ENCODE measurements around the gene FDX2.
"Not testable (repeated sequence)": the region's sequence is repeated elsewhere in the genome, so short reads cannot be mapped to it uniquely, and the experiment has no call there.

Gene FDX2

DNA sequence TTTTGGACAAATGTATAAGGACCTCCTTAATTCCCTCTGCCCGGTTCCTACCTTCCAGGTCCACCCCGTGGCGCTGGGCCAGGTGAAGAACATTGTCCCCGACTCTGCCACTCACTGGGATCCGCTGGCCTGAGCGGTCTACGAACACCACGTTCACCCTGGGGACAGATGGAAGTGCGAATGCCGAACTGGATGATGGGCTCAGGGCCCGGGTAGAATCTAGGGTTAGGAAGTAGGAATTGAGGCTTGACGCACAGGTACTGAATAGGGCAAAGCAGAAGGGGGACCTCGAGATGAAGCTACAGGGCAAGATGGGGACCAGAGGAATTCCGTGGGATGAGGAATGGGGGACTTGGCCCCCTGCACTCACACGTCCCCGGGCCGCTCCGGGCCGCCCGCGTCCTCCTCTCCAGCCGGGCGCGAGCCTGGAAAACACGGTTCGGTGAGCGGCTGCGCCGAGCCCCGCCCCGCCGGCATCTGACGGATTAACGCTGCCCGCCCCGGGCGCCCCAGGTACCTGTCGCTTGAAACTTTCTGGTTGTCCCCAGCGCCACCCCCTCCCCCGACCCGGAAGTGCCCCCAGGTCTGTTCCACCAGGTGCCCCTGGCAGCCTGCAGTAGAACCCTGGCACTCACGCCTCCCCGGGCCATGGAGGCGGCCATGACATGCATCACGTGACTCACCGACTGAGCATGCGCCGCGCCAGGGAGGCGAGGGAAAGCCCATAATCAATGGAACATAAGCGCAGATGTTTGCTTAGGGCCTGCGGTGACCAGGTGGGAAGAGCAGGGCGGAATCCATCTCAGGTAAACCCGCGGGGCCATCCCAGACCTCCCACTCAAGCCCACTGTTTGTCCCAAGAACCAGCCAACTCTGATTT is at the start of gene FDX2:
FDX2 (minus strand) TSS at position 681 of the 880 bp plus-strand sequence; CDS start at position 662, 19 bp downstream.
- peak; percentile 93 for DNase-seq

DNA sequence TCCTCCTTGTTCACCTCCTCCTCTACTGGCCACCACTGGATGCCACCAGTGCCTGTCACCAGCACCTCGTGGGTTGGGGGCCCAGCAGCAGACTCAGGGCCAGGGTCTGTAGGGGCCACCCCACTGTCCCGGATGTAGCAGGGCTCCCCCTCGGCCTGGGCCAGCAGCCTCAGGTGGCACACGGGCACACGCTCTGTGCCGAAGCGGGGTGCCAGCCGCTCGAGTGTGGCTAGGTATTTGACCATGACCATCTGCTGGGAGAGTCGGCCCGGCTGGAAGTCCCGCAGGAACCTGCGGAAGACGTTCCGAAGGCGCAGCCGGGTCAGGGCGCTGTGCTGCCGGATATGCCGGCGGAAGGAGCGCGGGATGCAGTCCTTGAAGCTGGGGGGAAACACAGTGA is 49.7 kb upstream of the FDX2 start:
- no peak for DNase-seq

- no peak for DNase-seq
Observed at GRCh38 chr19:10364644-10365043, 48.8 kb upstream of the FDX2 start.

GRCh38 chr19:10363789-10364281 is 48.0 kb upstream of the FDX2 start:
- DNase-seq, result no peak

- no peak for DNase-seq
Observed at GRCh38 chr19:10362259-10362658, 46.4 kb upstream of the FDX2 start.

GRCh38 chr19:10361569-10362011 is 45.8 kb upstream of the FDX2 start:
- no peak for DNase-seq

- DNase-seq, result no peak
Observed at GRCh38 chr19:10356431-10356830, 40.6 kb upstream of the FDX2 start.

DNA sequence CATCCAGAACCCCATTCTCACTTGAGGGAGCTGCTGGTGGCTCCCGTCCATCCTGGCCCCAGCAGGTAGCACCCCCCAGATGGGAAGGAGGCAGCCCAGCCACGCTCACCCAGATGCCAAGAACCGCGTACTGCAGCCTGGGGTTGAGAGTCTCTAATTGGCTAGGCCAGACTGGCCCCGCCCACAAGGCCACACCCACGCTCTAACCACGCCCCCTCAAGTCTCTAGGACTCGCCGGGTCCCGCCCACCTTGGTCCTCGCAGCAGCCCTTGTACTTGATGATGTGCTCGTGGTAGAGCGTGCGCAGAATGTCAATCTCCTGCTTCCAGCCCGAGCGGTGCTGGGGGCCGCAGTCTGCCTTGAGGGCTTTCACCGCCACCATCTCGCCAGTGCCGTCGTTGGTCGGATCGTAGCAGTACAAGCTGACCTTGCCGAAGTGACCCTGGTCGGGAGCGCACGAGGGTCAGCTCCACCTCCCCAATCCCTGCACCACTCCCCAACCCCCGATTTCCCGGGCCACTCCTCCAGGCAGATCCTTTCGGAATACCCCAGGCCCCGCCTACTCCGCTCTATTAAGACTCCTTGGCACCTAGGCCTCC is 38.1 kb upstream of the FDX2 start:
- DNase-seq, result peak; percentile 40

DNA sequence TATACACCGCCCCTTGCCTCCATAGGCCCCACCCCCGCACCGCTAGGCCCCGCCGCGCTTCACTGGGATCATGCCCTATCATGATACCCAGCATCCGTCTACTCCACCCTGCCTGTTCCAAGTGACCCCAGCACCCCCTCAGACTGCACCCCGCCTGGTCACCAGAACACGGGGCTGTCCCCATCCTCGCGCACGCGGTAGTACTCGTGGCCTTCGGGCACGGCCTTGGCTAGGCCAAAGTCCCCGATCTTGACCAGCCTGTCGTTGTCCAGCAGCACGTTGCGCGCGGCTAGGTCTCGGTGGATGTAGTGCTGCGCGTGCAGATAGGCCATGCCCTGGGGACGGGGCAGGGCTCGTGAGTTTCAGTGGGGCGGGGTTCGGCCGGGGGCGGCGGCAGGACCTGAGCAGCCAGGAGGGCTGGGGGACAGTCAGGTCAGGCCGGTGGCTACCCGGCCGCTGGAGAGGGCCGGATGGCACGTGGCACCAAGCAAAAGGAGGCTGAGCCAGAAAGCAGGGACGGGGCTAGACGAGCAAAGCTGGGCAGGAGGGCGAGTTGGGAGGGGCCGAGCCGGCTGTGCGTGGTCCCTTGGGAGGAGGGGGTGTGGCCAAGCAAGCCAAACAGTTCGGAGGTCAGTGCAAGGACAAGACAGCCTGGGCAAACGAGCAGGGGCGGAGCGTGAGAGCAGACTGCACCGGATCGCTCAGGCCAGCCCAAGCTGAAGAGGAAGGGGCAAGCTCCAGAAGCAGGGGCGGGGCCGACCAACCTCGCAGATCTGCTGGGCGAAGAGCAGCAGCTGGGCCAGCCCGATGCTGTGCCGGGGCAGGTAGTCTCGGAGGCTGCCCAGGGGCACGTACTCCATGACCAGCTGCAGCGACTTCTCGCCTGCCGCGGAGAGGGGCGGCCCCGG is 37.2 kb upstream of the FDX2 start:
- DNase-seq, result no peak

- no peak for DNase-seq
Observed at GRCh38 chr19:10346509-10346908, 30.7 kb upstream of the FDX2 start.

DNA sequence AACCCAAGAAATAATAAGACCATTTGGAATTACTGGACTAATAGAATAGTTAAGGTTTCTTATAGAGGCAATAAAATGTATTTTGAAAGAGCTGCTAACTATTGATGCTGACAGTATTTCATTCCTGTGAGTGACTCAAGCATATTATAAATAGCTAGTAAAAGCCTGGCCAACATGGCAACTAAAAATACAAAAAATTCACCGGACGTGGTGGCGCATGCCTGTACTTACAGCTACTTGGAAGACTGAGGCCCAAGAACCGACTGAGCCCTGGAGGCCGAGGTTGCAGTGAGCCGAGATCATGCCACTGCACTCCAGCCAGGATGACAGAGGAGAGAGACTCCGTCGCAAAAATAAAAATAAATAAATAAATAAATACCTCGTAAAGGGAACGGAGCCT is 29.0 kb upstream of the FDX2 start:
- DNase-seq, result no peak

GRCh38 chr19:10343495-10343894 is 27.7 kb upstream of the FDX2 start:
- no peak for DNase-seq

- DNase-seq, result no peak
Observed at GRCh38 chr19:10339977-10340376, 24.2 kb upstream of the FDX2 start.

- DNase-seq, result peak; percentile 71
Observed at GRCh38 chr19:10339380-10339960, 23.7 kb upstream of the FDX2 start, which contains the start of gene ICAM3. ICAM3 (minus strand) TSS chr19:10339624; CDS start chr19:10339614, 10 bp downstream.

GRCh38 chr19:10338940-10339339 is 23.1 kb upstream of the FDX2 start:
- no peak for DNase-seq

GRCh38 chr19:10336725-10337124 is 20.9 kb upstream of the FDX2 start:
- DNase-seq, result not testable (repeated sequence)

DNA sequence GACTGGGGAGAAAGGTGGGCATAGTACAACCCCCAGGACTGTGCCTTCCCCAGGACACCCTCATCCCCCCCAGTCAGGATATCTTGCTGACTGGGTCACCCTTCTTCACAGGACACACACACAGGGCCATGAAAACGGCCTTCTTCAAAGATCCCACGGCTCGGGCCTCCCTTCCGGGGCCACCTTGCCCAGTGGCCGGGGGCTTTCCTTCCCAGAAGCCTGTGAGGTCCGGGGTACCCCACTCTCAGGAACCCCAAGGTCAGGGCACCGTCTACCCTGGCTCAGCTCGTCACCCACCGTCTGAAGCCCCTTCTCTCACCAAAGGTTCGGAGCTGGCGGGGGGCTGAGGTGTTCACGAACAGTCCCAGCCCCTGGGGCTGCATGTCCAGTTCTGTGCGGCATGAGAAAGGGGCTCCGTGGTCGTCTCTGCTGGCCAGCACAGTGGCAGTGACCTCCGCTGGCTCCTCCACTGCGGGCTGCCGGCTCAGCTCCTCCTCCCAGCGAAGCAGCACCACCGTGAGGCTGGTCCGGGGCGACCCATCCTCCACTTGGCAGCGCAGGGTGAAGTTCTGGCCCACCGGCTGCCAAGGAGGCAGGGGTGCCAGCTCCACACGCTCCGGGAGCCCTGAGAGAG is 19.7 kb upstream of the FDX2 start:
- no peak for DNase-seq

DNA sequence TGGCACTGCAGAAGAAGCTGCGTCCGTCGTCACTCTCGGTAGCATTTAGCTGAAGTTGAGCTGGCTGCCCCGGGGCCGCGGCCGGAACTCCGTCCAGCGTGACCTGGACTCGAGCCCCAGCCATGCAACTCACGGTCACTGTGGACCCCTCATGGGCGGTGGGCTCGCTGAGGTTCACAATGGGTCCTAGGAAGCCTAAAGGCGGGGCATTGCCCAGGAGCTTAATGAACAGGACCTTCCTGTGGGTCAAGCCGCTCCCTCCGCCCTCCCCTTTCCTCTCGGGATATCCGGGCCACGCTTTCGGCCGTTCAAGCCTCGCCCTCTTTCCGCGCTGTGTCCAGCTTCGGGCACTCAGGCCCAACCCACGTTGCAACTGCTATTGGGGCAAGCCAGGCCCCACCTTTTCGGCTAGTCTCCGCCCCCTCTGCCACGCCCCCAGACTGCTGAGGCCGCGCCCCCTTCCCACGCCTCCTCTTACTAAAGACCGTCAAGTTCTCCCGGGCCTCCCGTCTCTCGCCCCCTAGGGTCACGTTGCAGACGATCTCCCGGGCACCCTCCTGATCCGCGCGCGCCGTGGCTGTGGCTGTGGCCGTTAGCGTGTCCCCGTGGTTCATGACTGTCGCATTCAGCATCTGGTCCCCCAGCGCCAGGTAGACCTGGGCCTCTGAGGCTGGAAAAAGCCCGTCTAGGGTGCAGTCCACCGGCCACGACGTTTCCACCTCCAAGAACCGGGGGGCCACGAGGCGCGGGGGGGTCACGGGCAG is 19.0 kb upstream of the FDX2 start:
- DNase-seq, result peak; percentile 30

DNA sequence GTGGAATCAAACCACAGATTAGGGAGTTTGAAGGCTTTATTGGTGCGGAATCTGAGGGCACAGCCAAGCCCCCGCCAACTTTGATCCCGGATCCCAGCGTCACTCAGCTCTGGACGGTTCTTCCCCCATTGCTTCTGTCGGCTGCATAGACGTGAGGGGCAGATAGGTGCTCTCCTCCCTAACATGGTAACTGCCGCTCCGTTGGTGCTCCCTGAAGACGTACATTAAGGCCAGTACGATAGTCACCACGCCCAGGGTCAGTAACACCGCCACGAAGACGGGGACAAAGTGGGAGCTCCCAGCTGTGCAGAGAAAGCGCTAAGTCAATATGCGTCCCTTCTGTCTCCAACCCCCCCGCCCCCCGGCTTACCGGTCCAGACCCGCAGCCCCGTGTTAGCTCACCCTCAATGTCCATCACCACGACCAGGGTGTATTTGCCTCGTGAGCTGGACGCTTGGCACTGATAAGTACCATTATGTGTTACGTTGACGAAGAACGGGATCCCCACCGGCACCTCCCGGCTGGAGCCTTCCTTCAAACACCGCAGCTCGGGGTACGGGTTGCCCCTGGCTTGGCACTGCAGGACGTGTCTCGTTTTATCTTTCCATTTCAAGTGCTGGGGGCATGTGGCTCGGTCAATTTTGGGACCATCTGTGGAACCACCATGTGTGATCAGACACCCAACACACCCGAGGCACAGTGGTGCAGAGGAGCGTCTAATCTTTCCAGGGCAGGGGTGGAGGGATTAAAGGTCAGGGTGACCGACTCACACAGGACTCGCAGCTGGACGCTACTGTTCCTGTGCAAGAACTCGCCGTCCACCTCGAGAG is 18.2 kb upstream of the FDX2 start:
- DNase-seq, result no peak
